ENCODE measurements around the gene VWA5B1. TPM values are rescaled to one million over a fixed set of nuclear protein-coding genes. Genes with fewer than 3 reads are reported as not detected.
A peak's percentile ranks its signal among the peaks of the same experiment; 100 is the strongest.

VWA5B1 gene
- total RNA-seq, result under 1 TPM in 1 of 4 donors, not detected in 3; 0.12 TPM

- Histone ChIP-seq H3K36me3 (no peaks in the 10 kb centered on the region), H3K4me3 (no peak within 1 kb of the TSS), H3K27me3 (peaks cover 93% of the 10 kb centered on the region), H3K4me1 (peaks cover 0 to 11% (median 0%) of the 10 kb centered on the region in 3 donors), H3K27ac (no peak within 1 kb of the TSS), H3K9me3 (no peaks in the 10 kb centered on the region)
- ATAC-seq, result no peak
- 16 to 24% methylated on average over 6 of the region's 16 CpGs for WGBS, 2 donors (ENCODE audit: low coverage in 1 of 2)
- TF ChIP-seq EP300 (IDR thresholded peaks at IDR 0.05), result no peak
These were observed at the start of gene VWA5B1 for GRCh38 chr1:20290624-20291597. VWA5B1 (plus strand) TSS chr1:20290875; CDS start chr1:20310602, 19,727 bp downstream.

- no peak for ATAC-seq
- Histone ChIP-seq H3K4me3 (no peak overlapping the region), H3K27ac (no peak overlapping the region), H3K4me1 (no peaks in the 10 kb centered on the region), H3K9me3 (no peaks in the 10 kb centered on the region), H3K36me3 (no peaks in the 10 kb centered on the region), H3K27me3 (peaks cover 40% of the 10 kb centered on the region)
- TF ChIP-seq POLR2A (IDR thresholded peaks at IDR 0.05) (no peak), CTCF (IDR thresholded peaks at IDR 0.05) (no peak), EP300 (IDR thresholded peaks at IDR 0.05) (no peak), POLR2AphosphoS5 (IDR thresholded peaks at IDR 0.05) (no peak)
- 69 to 100% methylated on average over 2 to 7 of the region's 37 CpGs for WGBS, 2 donors (ENCODE audit: low coverage in 1 of 2)
These were observed 47.7 kb upstream of the VWA5B1 start for GRCh38 chr1:20242890-20243479.

GRCh38 chr1:20248971-20249612, 41.6 kb upstream of the VWA5B1 start:
- no peak for ATAC-seq
- Histone ChIP-seq H3K27ac (no peak overlapping the region), H3K36me3 (no peaks in the 10 kb centered on the region), H3K27me3 (peaks cover 13% of the 10 kb centered on the region), H3K4me1 (peaks cover 0 to 8% (median 0%) of the 10 kb centered on the region in 3 donors), H3K9me3 (no peaks in the 10 kb centered on the region), H3K4me3 (no peak overlapping the region)
- 79 to 84% methylated on average over 4 of the region's 4 CpGs for WGBS, 2 donors (ENCODE audit: low coverage in 1 of 2)
- TF ChIP-seq EP300 (IDR thresholded peaks at IDR 0.05), result no peak
- TF ChIP-seq POLR2A (IDR thresholded peaks at IDR 0.05), result no peak
- no peak for TF ChIP-seq POLR2AphosphoS5 (IDR thresholded peaks at IDR 0.05)
- no peak for TF ChIP-seq CTCF (IDR thresholded peaks at IDR 0.05)

- peak; percentile 58 for ATAC-seq
These were observed 40.2 kb upstream of the VWA5B1 start for GRCh38 chr1:20250340-20250989.

More at GRCh38 chr1:20250340-20250989, 40.2 kb upstream of the VWA5B1 start:
- no peaks in the 10 kb centered on the region for H3K9me3 ChIP-seq
- peaks cover 23% of the 10 kb centered on the region for H3K27me3 ChIP-seq
- peaks cover 0 to 8% (median 0%) of the 10 kb centered on the region in 3 donors for H3K4me1 ChIP-seq
- no peaks in the 10 kb centered on the region for H3K36me3 ChIP-seq
- TF ChIP-seq POLR2A (IDR thresholded peaks at IDR 0.05), result no peak
- no peak for TF ChIP-seq CTCF (IDR thresholded peaks at IDR 0.05)
- no peak for TF ChIP-seq POLR2AphosphoS5 (IDR thresholded peaks at IDR 0.05)
- TF ChIP-seq EP300 (IDR thresholded peaks at IDR 0.05), result no peak
- H3K4me3 ChIP-seq, result no peak overlapping the region
- 18 to 22% methylated on average over 5 to 7 of the region's 7 CpGs for WGBS, 2 donors (ENCODE audit: low coverage in 1 of 2)
- no peak overlapping the region for H3K27ac ChIP-seq

Measured in gastroesophageal sphincter (tissue), 4 donors.